ENCODE measurements around the gene TMEM54.

The TMEM54 gene, protein sequence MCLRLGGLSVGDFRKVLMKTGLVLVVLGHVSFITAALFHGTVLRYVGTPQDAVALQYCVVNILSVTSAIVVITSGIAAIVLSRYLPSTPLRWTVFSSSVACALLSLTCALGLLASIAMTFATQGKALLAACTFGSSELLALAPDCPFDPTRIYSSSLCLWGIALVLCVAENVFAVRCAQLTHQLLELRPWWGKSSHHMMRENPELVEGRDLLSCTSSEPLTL

DNA sequence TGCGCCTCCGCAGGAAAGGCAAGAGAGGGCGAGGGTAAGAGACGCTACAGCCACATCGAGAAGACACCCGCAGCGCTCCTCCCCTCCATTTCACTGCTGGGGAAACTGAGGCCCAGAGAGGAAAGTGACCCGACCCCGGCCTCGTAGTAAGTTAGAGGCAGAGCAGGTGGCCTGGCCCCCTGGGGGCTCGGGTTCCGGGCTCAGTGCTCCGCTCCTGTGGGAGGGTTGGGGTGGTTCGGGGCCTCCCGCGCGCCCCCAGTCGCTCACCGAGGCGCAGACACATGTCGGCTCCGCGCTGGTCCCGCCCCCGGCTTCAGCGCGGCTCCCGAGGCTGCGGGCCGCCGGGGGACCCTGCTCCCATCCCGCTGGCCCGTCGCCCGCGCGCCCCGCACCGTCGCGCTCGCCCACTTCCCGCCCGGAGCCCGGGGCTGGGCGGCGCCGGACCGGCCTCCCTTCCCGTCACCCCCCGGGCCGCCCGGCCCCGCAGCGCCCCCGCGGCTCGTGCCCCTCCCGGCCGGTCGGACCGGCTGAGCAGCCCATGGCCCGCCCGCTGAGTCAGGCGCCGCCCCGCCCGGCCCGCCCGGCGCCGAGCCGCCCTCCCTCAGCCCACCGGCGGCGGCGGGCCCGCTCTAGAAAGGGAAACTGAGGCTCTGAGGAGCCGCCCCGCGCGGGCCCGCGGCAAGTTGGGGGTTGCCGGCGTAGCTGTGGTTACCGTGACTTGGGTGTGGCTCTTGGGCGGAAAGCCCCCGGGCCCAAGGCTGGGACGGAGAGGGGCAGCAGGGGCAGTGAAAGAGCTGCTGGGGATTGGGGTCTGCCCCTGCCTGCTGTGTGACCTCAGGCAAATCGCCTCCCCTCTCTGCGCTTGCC, at the start of gene TMEM54:
Gene TMEM54 (minus strand): TSS at position 434 of the 867 bp plus-strand sequence. CDS start 151 bp downstream, at position 283.
- no peak for DNase-seq (ENCODE audit: low spot score)

DNA sequence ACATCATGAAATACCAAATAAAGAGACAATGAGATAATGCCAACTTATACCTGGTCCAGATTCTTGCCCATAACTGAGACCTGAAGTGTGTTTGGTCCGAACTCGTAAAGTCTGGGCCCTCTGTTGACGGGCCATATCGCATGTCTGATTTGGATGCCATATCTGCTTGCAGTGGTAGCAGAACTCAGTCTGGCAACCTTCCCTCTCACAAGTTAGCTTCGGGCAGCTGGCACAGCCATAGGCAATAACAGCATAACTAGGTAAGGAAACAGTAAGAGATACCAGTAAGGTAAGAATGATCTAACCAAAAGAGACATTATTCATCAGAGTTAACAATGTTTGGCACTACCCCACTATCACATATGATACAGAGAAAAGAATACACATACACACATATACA, 48.3 kb upstream of the TMEM54 start:
- no peak for DNase-seq (ENCODE audit: low spot score)

DNA sequence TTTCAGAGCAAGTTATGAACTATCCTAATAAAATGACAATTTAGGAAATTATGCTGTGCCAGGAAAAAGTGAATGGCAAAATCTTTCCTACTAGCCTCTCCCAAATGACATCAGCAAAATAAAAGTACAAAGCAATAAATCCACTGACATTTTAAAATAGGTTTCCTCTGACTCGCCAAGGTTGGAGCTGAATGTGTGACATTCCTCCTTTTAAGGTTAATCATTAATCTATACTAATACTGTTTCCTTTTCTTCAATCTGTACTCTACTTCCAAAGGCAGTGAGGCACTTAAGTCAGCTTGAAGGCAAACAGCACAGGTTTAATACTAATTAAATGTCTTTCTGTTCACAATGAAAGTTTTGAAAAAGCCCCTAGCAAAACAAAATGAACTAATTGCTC, 47.7 kb upstream of the TMEM54 start:
- DNase-seq (ENCODE audit: low spot score): no peak

DNA sequence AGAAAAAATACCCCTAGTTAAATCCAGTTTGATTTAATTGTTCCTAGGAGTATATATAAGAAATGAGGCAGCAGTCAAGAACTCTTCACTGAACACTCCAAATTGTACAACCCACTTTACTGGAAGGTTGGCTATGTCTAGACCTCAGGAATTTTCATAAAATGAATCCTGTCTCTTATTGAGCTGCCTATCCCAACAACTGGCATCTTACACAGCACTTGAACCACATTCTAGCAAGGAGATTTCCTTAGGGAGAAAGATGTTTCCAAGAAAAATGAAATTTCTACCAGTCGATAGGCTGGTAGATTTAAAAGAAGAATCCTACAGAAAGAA, 47.2 kb upstream of the TMEM54 start:
- DNase-seq (ENCODE audit: low spot score): no peak

DNA sequence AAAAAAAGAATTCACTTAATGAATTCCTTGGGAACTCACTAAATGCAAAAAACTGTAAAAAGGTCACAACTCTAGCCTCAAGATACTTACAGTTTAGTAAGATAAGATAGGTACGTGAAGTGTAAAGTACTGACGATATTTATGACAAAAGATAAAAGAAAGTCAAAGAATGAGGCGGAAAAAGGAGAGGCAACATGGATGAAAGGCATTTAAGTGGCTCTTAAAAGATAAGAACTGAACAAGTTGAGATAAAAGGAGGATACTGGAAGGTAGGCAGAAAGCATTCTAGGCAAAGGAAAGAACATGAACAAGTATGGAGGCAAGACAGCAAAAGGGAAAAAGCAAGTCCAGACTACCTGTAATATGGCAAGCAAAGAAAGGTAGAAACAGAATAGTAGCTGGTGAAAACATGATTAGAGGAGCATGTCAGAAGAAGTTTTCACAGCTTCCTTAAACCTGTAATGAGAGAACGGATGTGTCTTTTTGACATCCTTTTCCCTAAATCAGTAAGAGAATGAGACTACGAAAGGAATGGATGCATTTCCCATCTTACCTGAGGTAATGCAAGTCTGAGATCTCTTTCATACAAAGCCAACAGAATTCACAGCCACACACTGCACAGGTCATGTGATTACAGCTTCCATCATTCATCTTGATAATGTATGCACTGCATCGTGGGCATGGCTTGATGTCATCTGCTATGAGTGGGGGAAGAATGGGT, 46.6 kb upstream of the TMEM54 start:
- DNase-seq (ENCODE audit: low spot score): no peak

DNA sequence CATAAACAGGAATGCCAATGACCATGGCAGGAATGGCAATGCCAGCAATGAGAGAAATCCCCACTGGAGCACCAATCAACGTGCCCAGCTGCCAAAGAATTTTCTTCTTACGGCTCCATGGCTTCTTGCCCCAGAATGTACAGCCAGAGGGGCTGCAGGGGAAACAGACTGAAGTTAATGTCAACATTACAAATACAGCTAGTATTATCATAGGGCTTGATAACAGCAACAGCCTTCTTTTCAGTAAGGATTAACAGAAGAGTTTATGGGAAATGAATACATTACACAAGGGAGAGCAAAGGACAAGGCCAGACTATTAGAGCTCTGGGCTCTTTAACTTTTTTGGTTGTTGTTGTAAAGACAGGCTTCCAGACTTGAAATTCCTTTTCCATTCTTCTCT, 45.2 kb upstream of the TMEM54 start:
- DNase-seq (ENCODE audit: low spot score): no peak

DNA sequence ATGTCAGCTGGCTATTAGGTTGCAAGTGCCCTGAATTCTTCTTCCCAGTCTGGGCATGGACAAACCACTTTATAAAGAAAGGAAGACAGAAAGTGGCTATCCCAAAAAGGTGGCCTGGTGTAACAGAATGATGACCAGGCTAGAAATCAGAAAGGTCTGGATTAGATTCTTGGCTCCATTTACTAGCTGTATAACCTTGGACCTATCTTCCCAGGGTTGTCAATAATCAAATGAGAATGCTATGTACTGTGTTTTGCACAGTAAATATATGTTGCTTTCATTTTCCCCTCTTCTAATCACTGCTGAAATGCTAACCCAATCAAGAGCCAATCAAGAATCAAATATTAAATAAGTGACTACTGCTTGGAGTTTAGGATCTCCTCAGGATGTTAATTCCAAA, 43.0 kb upstream of the TMEM54 start:
- no peak for DNase-seq (ENCODE audit: low spot score)

DNA sequence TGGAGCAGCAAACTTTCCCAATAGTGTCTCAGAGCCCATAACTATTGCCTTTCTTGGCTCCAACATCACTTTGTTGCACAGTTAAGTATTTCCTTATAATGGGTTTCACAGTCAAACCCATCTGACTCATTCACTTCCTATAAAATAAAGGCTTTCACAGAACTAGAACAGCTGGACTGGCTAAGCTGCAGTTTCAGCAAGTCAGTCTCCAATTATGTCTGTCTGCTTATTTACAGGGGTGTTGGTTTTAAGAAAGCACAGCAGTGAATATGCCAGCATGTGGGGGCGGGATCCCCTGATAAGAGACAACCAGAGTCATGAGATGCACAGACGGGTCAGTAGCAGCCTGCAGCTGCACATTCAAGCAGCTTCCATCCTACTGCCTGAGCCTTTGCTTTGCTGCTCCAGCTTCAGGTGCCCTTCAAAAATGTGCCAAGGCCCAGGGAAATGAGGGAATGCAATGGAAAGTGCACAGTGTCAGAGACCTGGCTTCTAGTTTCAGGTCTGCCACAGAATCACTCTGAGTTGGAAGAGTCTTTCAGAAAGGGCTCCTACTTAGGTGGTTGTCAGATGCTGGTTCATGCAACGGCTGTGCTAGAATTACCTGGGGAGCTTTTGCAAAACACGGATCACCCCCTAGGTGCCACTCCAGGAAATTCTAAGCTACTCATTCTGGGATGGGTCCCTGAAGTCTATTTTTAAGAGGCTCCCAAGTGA, 38.6 kb upstream of the TMEM54 start:
- DNase-seq (ENCODE audit: low spot score): no peak

DNA sequence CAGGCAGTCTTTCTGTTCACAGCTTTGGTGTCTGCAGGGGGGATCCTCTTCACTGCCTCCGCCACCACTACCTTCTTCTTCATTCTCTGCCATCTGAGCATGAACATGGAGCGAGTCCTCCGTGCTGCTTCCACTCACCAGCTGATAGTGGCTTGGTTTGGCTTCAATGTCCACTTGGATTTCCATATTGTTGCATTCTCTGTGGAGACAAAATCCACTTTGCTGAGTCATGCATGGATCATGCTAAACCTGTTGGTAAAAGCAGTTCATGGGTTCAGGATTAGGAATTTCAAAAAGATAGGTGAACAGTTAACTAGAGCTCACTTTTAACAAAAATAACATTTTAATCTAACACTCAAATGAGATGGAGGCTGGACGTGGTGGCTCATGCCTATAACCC, 35.9 kb upstream of the TMEM54 start:
- DNase-seq (ENCODE audit: low spot score): no peak

DNA sequence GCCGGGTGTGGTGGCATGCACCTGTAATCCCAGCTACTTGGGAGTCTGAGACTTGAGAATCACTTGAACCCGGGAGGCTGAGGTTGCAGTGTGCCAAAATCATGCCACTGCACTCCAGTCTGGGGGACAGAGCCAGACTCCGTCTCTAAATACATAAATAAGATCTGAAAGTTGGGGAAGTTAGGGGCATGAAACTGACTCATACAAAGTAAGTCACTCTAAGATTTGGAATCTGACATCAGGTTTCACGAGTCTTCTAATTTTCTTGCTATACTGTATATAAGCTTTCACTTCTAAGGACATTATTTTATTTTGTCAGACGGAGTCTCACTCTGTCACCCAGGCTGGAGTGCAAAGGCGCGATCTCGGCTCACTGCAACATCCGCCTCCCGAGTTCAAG, 33.3 kb upstream of the TMEM54 start:
- DNase-seq (ENCODE audit: low spot score): no peak

DNA sequence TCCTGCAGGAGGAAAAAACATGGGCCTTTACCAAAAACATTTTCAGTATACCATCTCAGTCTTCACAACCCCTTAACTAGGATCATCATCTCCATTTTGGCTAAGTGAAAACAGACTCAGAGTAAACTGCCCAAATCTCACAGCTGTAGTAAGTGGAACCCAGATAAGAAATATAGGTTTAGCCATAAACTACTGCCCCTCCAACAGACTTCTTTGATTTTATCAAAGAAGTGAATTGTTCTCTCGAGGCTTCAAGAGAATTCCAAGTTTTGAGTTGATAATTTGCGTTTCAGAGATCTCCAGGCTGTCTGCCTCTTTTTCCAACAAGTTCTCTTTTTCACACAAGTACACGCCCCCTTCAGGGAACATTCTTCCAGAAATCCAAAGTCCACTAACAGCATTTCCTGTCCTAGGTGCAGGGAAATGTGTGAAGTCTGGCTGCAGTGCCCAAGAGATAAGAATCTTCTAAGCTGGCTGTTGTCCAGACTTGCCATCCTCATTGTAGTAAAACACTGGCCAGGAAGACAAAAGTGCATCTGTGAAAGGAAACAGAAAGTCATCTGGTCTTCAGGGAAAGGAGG, 32.6 kb upstream of the TMEM54 start:
- DNase-seq (ENCODE audit: low spot score): no peak

DNA sequence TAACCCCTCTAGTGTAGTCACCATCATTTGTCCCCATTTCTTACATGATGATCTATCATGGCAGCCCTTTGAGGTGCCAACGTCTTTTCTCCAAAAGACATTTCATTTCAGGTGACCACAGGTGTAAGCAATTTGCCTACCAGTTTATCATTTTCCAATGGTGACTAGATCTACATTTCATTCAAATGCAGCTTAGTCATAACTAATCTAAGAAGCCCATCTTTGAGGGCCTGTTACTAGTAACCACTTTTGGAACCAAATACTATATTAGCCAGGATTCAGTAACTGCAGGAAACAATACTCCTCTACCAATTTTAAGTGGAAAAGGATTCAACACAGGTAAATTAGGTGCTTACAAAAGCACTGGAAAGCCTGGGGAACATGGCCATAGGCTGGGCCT, 30.6 kb upstream of the TMEM54 start:
- DNase-seq (ENCODE audit: low spot score): no peak

DNA sequence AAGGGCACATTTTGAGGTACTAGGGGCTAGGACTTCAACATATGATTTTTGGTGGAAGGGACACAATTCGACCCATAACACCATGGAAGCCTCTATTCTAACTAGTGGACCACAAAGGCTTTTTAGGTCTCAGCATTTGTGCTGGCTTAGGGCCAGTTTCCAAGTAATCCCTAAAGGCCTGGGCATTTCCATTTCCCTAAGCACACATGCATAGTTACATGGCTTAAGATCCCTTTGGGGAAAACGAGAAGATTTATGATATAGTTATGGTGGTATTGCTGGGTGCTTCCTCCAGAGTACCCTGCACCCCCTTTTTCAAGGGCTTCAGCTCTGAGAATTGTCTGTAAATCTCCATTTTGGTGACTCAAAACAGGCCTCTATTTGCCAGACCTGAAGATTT, 28.2 kb upstream of the TMEM54 start:
- DNase-seq (ENCODE audit: low spot score): no peak

DNA sequence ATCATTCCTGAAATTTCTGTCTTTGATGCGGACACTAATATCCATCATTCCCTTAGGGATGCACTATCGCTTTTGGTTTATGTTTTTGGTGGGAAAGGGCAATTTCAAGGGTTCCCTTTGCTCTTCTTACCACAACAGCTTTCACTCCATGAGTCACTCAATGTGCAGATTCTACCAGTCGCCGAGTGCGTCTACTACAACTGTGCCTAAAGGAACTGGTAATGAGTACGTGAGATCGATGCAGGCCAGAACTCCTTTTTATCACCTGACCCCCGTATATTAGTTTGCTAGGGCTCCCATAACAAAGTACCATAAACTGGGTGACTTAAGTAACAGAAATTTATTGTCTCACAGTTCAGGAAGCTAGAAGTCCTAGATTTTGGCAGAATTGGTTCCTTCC, 27.5 kb upstream of the TMEM54 start:
- no peak for DNase-seq (ENCODE audit: low spot score)

DNA sequence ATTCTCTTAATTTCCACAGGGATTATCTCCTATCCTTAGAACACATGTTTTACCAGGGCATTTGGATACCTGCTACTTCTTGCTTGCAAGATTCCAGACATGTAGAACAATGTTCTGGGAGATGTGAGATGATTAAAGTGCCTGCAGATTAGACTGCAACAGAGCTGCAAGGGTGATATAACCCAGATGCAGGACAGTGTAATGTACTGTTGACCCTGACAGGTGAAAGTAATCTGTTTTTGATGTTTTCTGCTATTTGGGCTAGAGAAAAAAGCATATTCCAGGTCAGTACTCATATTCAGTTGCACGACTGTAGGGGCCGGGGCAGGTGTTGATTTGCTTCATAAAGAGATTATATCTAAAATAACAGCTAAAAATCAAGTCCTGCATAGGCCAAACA, 27.1 kb upstream of the TMEM54 start:
- DNase-seq (ENCODE audit: low spot score): no peak

DNA sequence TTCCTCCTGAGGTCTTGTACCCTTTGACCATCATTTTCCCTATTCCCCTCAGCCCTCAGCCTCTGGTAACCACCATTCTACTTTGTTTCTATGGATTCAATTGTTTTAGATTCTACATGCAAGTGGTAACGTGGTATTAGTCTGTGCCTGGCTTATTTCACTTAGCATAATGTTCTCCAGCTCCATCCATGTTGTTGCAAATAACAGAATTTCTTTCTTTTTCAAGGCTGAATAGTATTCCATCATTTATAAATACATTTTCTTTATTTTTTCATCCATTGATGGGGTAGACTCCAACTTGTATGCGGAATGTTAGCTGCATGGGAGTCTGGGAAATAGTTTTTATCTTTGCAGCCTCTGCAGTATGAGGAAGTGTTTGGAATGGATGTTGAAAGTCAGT, 26.3 kb upstream of the TMEM54 start:
- no peak for DNase-seq (ENCODE audit: low spot score)

DNA sequence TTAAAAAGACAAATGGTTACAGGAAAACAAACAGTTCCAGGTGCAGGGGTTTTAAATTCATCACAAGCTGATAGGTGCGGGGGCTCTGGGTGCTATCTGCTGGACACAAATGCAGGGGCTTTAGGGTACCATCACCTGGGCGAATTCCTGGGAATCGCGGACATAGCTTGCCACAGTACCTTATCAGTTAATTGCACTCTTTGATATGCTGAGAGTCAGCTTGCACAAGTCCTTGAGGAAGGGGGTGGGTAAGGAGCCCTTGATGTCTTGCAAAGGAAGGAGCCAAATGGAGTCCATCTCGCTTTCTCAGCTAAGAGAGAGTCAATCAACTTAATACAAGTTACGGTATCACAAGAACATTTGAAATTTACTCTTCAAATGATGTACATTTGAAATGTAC, 25.4 kb upstream of the TMEM54 start:
- no peak for DNase-seq (ENCODE audit: low spot score)

DNA sequence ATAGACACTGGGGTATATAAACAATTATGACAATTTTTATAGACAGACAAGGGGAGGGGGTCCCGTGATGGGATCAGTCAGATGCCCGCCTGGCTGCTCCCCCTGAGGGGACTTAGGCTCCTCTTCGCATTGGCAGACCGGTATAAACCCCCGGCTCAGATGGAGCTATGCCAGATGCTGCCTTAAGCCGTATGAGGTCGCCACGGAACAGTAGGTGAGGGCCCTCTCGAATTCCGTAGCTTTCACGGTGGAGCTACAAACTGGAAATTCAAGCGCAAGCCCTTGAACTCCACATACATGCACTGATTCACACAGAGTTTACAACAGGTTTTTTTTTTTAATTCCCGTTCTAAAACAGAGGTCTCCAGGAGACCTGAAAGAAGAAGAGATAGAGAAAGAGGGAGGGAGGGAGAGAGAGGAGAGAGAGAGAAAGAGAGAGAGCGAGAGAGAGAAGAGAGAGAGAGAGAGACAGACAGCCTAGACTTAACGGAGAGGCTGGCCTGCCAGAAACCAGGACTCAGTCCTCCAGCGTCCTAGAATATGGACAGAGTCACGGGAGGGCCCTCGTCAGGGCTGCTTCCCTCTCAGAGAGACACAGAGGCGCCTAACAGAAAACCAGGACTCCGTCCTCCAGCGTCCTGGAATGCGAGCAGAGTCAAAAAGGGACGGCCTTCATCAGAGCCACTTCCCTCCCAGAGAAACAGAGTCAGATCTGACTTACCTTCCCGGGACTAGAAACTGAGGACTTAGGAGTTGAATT, 24.4 kb upstream of the TMEM54 start:
- peak; percentile 1 for DNase-seq (ENCODE audit: low spot score)

DNA sequence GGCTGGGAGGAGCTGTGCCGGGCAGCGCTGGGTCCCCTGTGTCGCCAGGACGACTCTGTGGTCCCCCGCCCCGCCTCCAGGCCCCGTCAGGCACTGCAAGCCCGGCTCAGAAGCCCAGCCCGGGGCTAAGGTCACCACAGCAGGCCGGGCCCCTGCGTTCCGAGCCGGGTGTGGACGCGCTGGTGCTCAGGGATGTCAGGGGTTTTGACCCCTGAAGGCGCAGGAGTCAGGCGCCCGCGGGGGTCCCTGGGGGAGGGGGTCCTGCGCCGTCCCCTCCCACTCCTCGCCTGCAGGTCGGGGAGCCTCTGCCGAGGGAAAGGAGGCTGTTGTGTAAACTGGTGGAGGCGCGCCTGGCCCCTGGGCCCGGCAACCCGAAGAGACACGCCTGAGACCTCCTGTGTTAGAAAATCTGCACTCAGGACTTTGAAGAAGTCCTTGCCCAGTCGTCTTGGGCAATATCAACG, 23.7 kb upstream of the TMEM54 start:
- DNase-seq (ENCODE audit: low spot score): no peak

DNA sequence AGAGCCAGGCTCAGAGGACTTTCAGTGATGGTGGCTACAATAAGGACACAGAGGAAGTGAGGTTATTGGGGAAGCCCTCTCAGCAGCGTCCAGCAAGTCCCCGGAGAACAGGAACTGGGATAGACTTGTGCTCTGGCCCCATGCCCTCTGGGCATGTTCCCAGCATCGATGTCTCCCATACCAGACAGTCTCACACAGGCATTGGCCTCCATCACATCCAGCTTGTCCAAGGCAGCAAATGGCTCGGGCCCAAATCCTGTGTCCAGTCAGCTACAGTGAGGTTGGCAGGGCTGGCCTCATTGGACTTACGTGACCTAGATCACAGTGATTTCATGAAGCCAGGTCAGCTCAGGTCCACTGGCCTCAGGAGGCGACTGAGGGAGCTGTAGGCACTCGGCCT, 19.6 kb upstream of the TMEM54 start:
- no peak for DNase-seq (ENCODE audit: low spot score)
